DND-41 (cell line): ENCODE results near the gene EREG.

Experiments used
- EZH2 ChIP-seq: IDR thresholded peaks from 3 replicates; pipeline ENCODE4 v1.6.1; 2012; ENCODE audit warnings: borderline replicate concordance, low read depth, mild to moderate bottlenecking, moderate library complexity, low read length, inconsistent platforms; ENCODE audit not compliant: severe bottlenecking
- TF ChIP-seq, protein P1 (sequence below): IDR thresholded peaks from 2 replicates; pipeline ENCODE4 v1.5.1; 2012; ENCODE audit warnings: borderline replicate concordance, low read length, moderate library complexity, mild to moderate bottlenecking; ENCODE audit not compliant: poor library complexity, severe bottlenecking; ENCODE audit errors: extremely low read depth

DNA sequence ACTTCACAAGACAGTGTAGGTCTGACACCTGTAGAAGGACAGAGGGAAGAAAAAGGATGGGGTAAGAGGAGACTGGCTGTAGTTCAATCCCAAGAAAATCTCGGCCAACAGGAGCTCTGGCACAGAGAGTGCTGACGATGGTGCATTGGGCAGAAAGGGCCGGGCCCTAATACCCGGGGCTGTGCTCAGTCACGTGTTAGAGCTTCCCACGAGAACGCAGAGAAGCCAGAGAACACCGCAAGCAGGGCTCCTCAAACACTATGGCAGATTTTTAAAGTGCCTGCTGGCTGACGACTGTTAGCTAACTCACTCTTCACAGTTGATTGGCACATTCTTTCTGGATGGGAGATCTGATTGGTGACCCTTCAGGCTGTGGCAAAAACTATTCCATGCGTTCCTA is 35.5 kb downstream of the EREG start:
- TF ChIP-seq, protein P1, sequence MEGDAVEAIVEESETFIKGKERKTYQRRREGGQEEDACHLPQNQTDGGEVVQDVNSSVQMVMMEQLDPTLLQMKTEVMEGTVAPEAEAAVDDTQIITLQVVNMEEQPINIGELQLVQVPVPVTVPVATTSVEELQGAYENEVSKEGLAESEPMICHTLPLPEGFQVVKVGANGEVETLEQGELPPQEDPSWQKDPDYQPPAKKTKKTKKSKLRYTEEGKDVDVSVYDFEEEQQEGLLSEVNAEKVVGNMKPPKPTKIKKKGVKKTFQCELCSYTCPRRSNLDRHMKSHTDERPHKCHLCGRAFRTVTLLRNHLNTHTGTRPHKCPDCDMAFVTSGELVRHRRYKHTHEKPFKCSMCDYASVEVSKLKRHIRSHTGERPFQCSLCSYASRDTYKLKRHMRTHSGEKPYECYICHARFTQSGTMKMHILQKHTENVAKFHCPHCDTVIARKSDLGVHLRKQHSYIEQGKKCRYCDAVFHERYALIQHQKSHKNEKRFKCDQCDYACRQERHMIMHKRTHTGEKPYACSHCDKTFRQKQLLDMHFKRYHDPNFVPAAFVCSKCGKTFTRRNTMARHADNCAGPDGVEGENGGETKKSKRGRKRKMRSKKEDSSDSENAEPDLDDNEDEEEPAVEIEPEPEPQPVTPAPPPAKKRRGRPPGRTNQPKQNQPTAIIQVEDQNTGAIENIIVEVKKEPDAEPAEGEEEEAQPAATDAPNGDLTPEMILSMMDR, result no peak
- TF ChIP-seq EZH2, result no peak
